Peyer's patch (tissue), 4 donors: Measurements from ENCODE around the gene B4GALT1. TPM values are rescaled to one million over a fixed set of nuclear protein-coding genes. Genes with fewer than 3 reads are reported as not detected.
A peak's percentile ranks its signal among the peaks of the same experiment; 100 is the strongest.

Experiments used
- DNase-seq, 3 donors: peaks; one replicate each; pipeline ENCODE4 v3.0.0-alpha.2; 2017 to 2019
- H3K27ac ChIP-seq, 4 donors: fragments of 200-600 bp; sonication (generic); one replicate each; pipeline ENCODE4 v1.5.1; 2016 to 2019
- H3K27me3 ChIP-seq, 2 donors: fragments of 200-600 bp; sonication (generic); one replicate each; pipeline ENCODE4 v1.5.1; 2019
- H3K36me3 ChIP-seq, 3 donors: fragments of 200-600 bp; sonication (generic); one replicate each; pipeline ENCODE4 v1.5.1; 2016 to 2019
- H3K4me1 ChIP-seq, 4 donors: fragments of 200-600 bp; sonication (generic); one replicate each; pipeline ENCODE4 v1.5.1; 2016 to 2019
- H3K4me3 ChIP-seq, 4 donors: fragments of 200-600 bp; sonication (generic); 1 replicate in 3 of 4; 2 replicates in 1 of 4; pipeline ENCODE4 v1.5.1; 2016 to 2019; ENCODE audit warnings: mild to moderate bottlenecking in 1 of 4
- H3K9me3 ChIP-seq, 4 donors: fragments of 200-600 bp; sonication (generic); one replicate each; pipeline ENCODE4 v1.5.1; 2016 to 2019; ENCODE audit warnings: mild to moderate bottlenecking in 1 of 4
- CTCF ChIP-seq, 6 experiments: fragments of 450-650 bp in 4 of 6; fragments of 200-600 bp in 2 of 6; sonication (generic) in 1 of 6; IDR thresholded peaks; one replicate each; pipeline ENCODE4 v1.5.1; 2017 to 2019; ENCODE audit warnings: antibody characterized with exemption in 6 of 6, mild to moderate bottlenecking in 3 of 6, moderate library complexity in 1 of 6
- POLR2A ChIP-seq, 2 donors: fragments of 450-650 bp; IDR thresholded peaks; one replicate each; pipeline ENCODE4 v1.5.1; 2017; ENCODE audit warnings: antibody characterized with exemption in 2 of 2, mild to moderate bottlenecking in 2 of 2, moderate library complexity in 2 of 2
- total RNA-seq, 4 donors: library from RNA; depleted of rRNA; stranded (reverse); fragments of >200 nt; gene quantifications; one replicate each; pipeline ENCODE4 v1.1.0, GENCODE V29; 2016

Gene B4GALT1
- total RNA-seq, 4 donors from 2014 or later, result 26.4 to 65.3 (median 44.1) TPM

- Histone ChIP-seq H3K9me3 (no peaks in the 10 kb centered on the region), H3K4me3 (no peak overlapping the region), H3K4me1 (peaks cover 9 to 44% (median 25%) of the 10 kb centered on the region in 4 donors), H3K27ac (peak overlapping the region in 1 of 4 donors; percentile 57), H3K27me3 (no peaks in the 10 kb centered on the region), H3K36me3 (no peaks in the 10 kb centered on the region)
- DNase-seq, result no peak
- TF ChIP-seq CTCF (IDR thresholded peaks at IDR 0.05) (no peak), POLR2A (IDR thresholded peaks at IDR 0.05) (no peak)
Measured at GRCh38 chr9:33153001-33153400, 14.1 kb downstream of the B4GALT1 start.

- no peaks in the 10 kb centered on the region for H3K27me3 ChIP-seq
- peaks cover 9 to 35% (median 22%) of the 10 kb centered on the region in 4 donors for H3K4me1 ChIP-seq
- peak overlapping the region in 3 of 4 donors; percentile 40 to 78 (median 66) for H3K27ac ChIP-seq
- no peak for DNase-seq
- TF ChIP-seq POLR2A (IDR thresholded peaks at IDR 0.05), result no peak
- TF ChIP-seq CTCF (IDR thresholded peaks at IDR 0.05), result no peak
- no peak overlapping the region for H3K4me3 ChIP-seq
- H3K36me3 ChIP-seq, result no peaks in the 10 kb centered on the region
- no peaks in the 10 kb centered on the region for H3K9me3 ChIP-seq
Measured at GRCh38 chr9:33151601-33152000, 15.5 kb downstream of the B4GALT1 start.

- no peak overlapping the region for H3K4me3 ChIP-seq
- H3K9me3 ChIP-seq, result no peaks in the 10 kb centered on the region
- peak in 1 of 3 donors; percentile 61 for DNase-seq
- TF ChIP-seq POLR2A (IDR thresholded peaks at IDR 0.05), result no peak
- peak overlapping the region in 3 of 4 donors; percentile 40 to 78 (median 66) for H3K27ac ChIP-seq
- no peaks in the 10 kb centered on the region for H3K36me3 ChIP-seq
- H3K4me1 ChIP-seq, result peaks cover 7 to 35% (median 21%) of the 10 kb centered on the region in 4 donors
- H3K27me3 ChIP-seq, result no peaks in the 10 kb centered on the region
Measured at GRCh38 chr9:33151007-33151557, 16.1 kb downstream of the B4GALT1 start.

GRCh38 chr9:33148367-33149014 lies 18.6 kb downstream of the B4GALT1 start:
- H3K27me3 ChIP-seq, result no peaks in the 10 kb centered on the region
- H3K36me3 ChIP-seq, result no peaks in the 10 kb centered on the region
- no peak overlapping the region for H3K27ac ChIP-seq
- H3K4me3 ChIP-seq, result no peak overlapping the region
- TF ChIP-seq CTCF (IDR thresholded peaks at IDR 0.05) (no peak), POLR2A (IDR thresholded peaks at IDR 0.05) (no peak)
- no peaks in the 10 kb centered on the region for H3K9me3 ChIP-seq
- peak in 1 of 3 donors; percentile 23 for DNase-seq
- peaks cover 2 to 33% (median 19%) of the 10 kb centered on the region in 4 donors for H3K4me1 ChIP-seq

GRCh38 chr9:33147416-33148169 lies 19.5 kb downstream of the B4GALT1 start:
- Histone ChIP-seq H3K27me3 (no peaks in the 10 kb centered on the region), H3K4me3 (no peak overlapping the region), H3K4me1 (peaks cover 9 to 39% (median 17%) of the 10 kb centered on the region in 4 donors), H3K36me3 (no peaks in the 10 kb centered on the region), H3K9me3 (no peaks in the 10 kb centered on the region), H3K27ac (no peak overlapping the region)
- TF ChIP-seq POLR2A (IDR thresholded peaks at IDR 0.05) (no peak), CTCF (IDR thresholded peaks at IDR 0.05) (no peak)
- DNase-seq, result peak in 2 of 3 donors; percentile 9 to 42

GRCh38 chr9:33146298-33146697 lies 20.8 kb downstream of the B4GALT1 start:
- no peaks in the 10 kb centered on the region for H3K36me3 ChIP-seq
- no peak overlapping the region for H3K4me3 ChIP-seq
- DNase-seq, result peak in 2 of 3 donors; percentile 3 to 34
- peaks cover 5 to 42% (median 22%) of the 10 kb centered on the region in 4 donors for H3K4me1 ChIP-seq
- no peak for TF ChIP-seq CTCF (IDR thresholded peaks at IDR 0.05)
- TF ChIP-seq POLR2A (IDR thresholded peaks at IDR 0.05), result no peak
- H3K27me3 ChIP-seq, result no peaks in the 10 kb centered on the region
- H3K27ac ChIP-seq, result no peak overlapping the region
- no peaks in the 10 kb centered on the region for H3K9me3 ChIP-seq
